Measurements from ENCODE around the gene PRPF6.

- TF ChIP-seq EP300 (IDR thresholded peaks at IDR 0.05) (no peak), CTCF (IDR thresholded peaks at IDR 0.05) (no peak), POLR2A (IDR thresholded peaks at IDR 0.05) (no peak)
These were observed 86.9 kb downstream of the PRPF6 start for GRCh38 chr20:64067733-64068307.
